NK-92 treated with Interleukin-12 subunit alpha and Interleukin-12 subunit beta, amount 100 ng/mL, for 24 hours (cell line): Measurements from ENCODE around the gene AIG1.
"Not testable (repeated sequence)": the region's sequence is repeated elsewhere in the genome, so short reads cannot be mapped to it uniquely, and the experiment has no call there.

Experiments used
- DNase-seq: peaks from one replicate; lab custom pipeline; 2025; lab: John Stamatoyannopoulos, UW

The AIG1 gene

GRCh38 chr6:143165315-143165855, 104.7 kb downstream of the AIG1 start:
- DNase-seq, result no peak

GRCh38 chr6:143166247-143166695, 105.6 kb downstream of the AIG1 start:
- no peak for DNase-seq

GRCh38 chr6:143167224-143167623, 106.5 kb downstream of the AIG1 start:
- no peak for DNase-seq

- not testable (repeated sequence) for DNase-seq
Measured at GRCh38 chr6:143168396-143168816, 107.7 kb downstream of the AIG1 start.

GRCh38 chr6:143169440-143169839, 108.8 kb downstream of the AIG1 start:
- DNase-seq, result no peak

GRCh38 chr6:143174516-143174915, 113.8 kb downstream of the AIG1 start:
- DNase-seq, result no peak

- no peak for DNase-seq
Measured at GRCh38 chr6:143174951-143175350, 114.3 kb downstream of the AIG1 start.

- no peak for DNase-seq
Measured at GRCh38 chr6:143176090-143177021, 115.7 kb downstream of the AIG1 start.

- no peak for DNase-seq
Measured at GRCh38 chr6:143177706-143178105, 117.0 kb downstream of the AIG1 start.

- no peak for DNase-seq
Measured at GRCh38 chr6:143179096-143179495, 118.4 kb downstream of the AIG1 start.

GRCh38 chr6:143179901-143180612, 119.4 kb downstream of the AIG1 start:
- no peak for DNase-seq

GRCh38 chr6:143180826-143181225, 120.1 kb downstream of the AIG1 start:
- DNase-seq, result no peak

GRCh38 chr6:143183666-143184065, 123.0 kb downstream of the AIG1 start:
- DNase-seq, result no peak

- DNase-seq, result no peak
Measured at GRCh38 chr6:143185288-143185687, 124.6 kb downstream of the AIG1 start.

- no peak for DNase-seq
Measured at GRCh38 chr6:143187238-143187923, 126.7 kb downstream of the AIG1 start.

- DNase-seq, result no peak
Measured at GRCh38 chr6:143188292-143188691, 127.6 kb downstream of the AIG1 start.

- DNase-seq, result no peak
Measured at GRCh38 chr6:143191361-143191760, 130.7 kb downstream of the AIG1 start.

GRCh38 chr6:143192766-143193165, 132.1 kb downstream of the AIG1 start:
- no peak for DNase-seq

- DNase-seq, result no peak
Measured at GRCh38 chr6:143193571-143194094, 132.9 kb downstream of the AIG1 start.

- DNase-seq, result no peak
Measured at GRCh38 chr6:143194095-143194589, 133.5 kb downstream of the AIG1 start.

- no peak for DNase-seq
Measured at GRCh38 chr6:143195349-143195845, 134.7 kb downstream of the AIG1 start.
